ENCODE data around the gene DEFB131B. TPM values are rescaled to one million over a fixed set of nuclear protein-coding genes. Genes with fewer than 3 reads are reported as not detected.
"Not testable (repeated sequence)": the region's sequence is repeated elsewhere in the genome, so short reads cannot be mapped to it uniquely, and the experiment has no call there.

DEFB131B gene
- total RNA-seq, 2 donors from 2014 or later, result not detected

DNA sequence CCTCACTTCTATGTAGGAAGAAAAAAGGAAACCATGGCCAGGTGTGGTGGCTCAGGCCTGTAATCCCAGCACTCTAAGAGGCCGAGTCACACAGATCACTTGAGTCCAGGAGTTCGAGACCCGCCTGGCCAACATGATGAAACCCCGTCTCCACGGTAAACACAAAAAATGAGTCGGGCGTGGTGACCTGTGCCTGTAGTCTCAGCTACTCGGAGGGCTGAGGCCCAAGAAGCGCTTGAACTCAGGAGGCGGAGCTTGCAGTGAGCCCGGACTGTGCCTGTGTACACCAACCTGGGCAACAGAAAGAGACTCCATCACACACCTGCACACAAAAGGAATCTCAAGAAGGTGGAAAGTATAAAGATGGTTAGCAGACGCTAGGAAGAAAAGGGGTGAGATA is 17.7 kb downstream of the DEFB131B start:
- Histone ChIP-seq H3K4me3 (no peak overlapping the region), H3K27me3 (no peaks in the 10 kb centered on the region), H3K4me1 (no peaks in the 10 kb centered on the region), H3K27ac (no peak overlapping the region), H3K9me3 (no peaks in the 10 kb centered on the region), H3K36me3 (replicated peaks in 1 of 2; ENCODE audit: insufficient read depth in 1 of 2, low read depth in 2 of 2) (no peaks in the 10 kb centered on the region)
- TF ChIP-seq POLR2A (IDR thresholded peaks at IDR 0.05), result no peak
- TF ChIP-seq, protein P1, sequence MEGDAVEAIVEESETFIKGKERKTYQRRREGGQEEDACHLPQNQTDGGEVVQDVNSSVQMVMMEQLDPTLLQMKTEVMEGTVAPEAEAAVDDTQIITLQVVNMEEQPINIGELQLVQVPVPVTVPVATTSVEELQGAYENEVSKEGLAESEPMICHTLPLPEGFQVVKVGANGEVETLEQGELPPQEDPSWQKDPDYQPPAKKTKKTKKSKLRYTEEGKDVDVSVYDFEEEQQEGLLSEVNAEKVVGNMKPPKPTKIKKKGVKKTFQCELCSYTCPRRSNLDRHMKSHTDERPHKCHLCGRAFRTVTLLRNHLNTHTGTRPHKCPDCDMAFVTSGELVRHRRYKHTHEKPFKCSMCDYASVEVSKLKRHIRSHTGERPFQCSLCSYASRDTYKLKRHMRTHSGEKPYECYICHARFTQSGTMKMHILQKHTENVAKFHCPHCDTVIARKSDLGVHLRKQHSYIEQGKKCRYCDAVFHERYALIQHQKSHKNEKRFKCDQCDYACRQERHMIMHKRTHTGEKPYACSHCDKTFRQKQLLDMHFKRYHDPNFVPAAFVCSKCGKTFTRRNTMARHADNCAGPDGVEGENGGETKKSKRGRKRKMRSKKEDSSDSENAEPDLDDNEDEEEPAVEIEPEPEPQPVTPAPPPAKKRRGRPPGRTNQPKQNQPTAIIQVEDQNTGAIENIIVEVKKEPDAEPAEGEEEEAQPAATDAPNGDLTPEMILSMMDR (IDR thresholded peaks at IDR 0.05), result no peak
- intact Hi-C loops (cut with DNase I), result no loop called here
- 88 to 95% methylated on average over 12 of the region's 12 CpGs for WGBS, 2 donors
- DNase-seq, result no peak
- no peak for ATAC-seq

DNA sequence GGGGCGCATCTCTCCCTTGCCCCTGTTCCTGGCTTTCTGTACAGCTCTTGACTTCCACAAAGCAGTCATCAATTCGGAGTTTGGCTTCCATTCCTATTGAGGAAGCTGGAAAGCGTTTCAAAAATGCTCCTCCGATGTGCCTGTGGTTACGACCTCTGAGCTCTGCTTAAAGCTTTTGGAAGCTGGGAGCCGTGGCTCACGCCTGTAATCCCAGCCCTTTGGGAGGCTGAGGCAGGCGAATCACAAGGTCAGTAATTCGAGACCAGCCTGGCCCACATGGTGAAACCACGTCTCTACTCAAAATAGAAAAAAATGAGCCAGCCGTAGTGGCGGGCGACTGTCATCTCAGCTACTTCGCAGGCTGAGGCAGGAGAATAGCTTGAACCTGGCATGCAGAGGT is 22.9 kb downstream of the DEFB131B start:
- ATAC-seq; intact Hi-C loops (cut with DNase I); H3K4me1 ChIP-seq: not testable (repeated sequence)

DNA sequence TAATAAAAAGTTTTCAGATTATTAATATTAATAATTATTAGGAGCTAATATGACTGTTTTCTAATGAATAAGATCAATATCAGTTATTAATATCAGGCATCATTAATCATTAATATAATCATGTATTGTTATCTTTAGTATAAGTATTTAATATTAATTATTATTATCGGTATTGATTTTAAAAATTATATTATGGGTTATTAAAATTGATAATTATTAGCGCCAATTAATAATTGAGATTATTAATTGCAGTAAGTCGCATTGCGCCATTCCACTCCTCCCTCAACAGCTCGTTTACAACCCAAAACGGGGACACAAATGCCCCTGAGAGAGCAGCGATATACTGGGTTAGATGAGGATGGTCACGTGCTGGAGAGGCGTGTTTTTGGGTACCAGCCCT is 30.0 kb downstream of the DEFB131B start:
- intact Hi-C loops (cut with DNase I), result no loop called here
- no peak for TF ChIP-seq POLR2A (IDR thresholded peaks at IDR 0.05)
- H3K36me3 ChIP-seq (replicated peaks in 1 of 2; ENCODE audit: insufficient read depth in 1 of 2, low read depth in 2 of 2), result no peaks in the 10 kb centered on the region
- H3K4me3 ChIP-seq, result no peak overlapping the region
- DNase-seq (no peak), ATAC-seq (no peak)
- no peaks in the 10 kb centered on the region for H3K27me3 ChIP-seq
- no peak overlapping the region for H3K27ac ChIP-seq
- WGBS, 2 donors, result 80 to 85% methylated on average over 9 of the region's 9 CpGs
- H3K9me3 ChIP-seq, result no peaks in the 10 kb centered on the region
- H3K4me1 ChIP-seq, result no peaks in the 10 kb centered on the region

More for the DNA sequence above, 22.9 kb downstream of the DEFB131B start:
- not testable (repeated sequence) for H3K36me3 ChIP-seq (replicated peaks in 1 of 2; ENCODE audit: insufficient read depth in 1 of 2, low read depth in 2 of 2); H3K9me3 ChIP-seq; H3K27me3 ChIP-seq; H3K27ac ChIP-seq; H3K4me3 ChIP-seq
- 88 to 90% methylated on average over 14 of the region's 14 CpGs for WGBS, 2 donors
- DNase-seq, result peak in 1 of 4 donors; percentile 22

DNA sequence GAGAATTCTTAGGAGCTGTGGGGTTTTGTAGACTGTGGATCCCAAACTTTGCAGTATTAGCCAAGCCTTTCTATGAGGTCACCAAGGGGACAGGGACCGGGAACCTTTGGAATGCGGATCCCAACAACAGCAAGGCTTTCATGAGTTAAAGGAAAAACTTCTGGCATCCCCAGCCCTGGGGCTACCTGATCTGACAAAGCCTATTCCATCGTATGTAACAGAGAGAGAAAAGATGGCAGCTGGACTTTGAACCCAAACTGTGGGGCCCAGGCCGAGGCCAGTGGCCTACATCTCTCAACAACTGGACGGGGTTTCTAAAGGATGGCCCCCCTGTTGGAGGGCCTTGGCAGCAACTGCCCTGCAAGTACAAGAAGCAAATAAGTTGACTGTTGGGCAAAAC is 32.5 kb downstream of the DEFB131B start:
- H3K4me3 ChIP-seq; H3K27me3 ChIP-seq; H3K4me1 ChIP-seq; ATAC-seq; DNase-seq; intact Hi-C loops (cut with DNase I); H3K9me3 ChIP-seq; H3K27ac ChIP-seq: not testable (repeated sequence)
- 82 to 94% methylated on average over 5 of the region's 5 CpGs for WGBS, 2 donors
- H3K36me3 ChIP-seq (replicated peaks in 1 of 2; ENCODE audit: insufficient read depth in 1 of 2, low read depth in 2 of 2), result peaks cover 0 to 10% of the 10 kb centered on the region in 2 donors

DNA sequence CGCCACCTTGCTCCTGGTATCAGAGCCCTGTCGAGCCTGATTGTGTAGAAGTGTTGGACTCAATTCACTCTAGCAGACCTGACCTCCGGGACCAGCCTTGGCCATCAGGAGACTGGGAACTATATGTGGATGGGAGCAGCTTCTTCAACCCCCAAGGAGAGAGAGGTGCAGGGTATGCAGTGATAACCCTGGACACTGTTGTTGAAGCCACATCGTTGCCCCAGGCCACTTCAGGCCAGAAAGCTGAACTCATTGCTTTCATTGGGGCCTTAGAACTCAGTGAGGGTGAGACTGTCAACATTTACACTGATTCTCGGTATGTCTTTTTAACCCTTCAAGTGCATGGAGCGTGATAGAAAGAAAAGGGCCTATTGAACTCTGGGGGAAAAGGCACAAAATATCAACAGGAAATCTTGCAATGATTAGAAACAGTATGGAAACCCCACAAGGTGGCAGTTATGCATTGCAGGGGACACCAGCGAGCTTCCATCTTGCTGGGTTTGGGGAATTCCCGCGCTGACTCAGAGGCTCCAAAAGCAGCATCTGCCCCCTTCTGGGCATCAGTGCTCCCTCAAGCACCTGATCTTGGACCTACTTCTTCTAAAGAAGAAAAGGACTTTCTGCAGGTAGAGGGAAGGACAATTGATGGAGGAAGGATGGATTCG is 33.2 kb downstream of the DEFB131B start:
- H3K36me3 ChIP-seq (replicated peaks in 1 of 2; ENCODE audit: insufficient read depth in 1 of 2, low read depth in 2 of 2), result peaks cover 0 to 14% of the 10 kb centered on the region in 2 donors
- H3K4me1 ChIP-seq; H3K27me3 ChIP-seq; H3K27ac ChIP-seq; DNase-seq; H3K4me3 ChIP-seq; intact Hi-C loops (cut with DNase I); ATAC-seq; H3K9me3 ChIP-seq: not testable (repeated sequence)
- 82 to 85% methylated on average over 10 of the region's 10 CpGs for WGBS, 2 donors

DNA sequence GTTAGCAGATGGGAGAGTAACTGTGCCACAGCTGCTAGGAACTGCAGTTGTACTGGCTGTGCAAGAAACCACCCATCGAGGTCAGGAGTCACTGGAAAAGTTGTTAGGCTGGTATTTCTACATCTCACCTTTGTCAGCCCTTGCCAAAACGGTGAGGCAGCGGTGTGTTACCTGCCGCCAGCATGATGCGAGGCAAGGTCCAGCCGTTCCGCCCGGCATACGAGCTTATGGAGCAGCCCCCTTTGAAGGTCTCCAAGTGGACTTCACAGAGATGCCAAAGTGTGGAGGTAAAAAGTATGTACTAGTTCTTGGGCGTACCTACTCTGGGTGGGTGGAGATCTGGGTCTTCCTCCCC is 33.7 kb downstream of the DEFB131B start:
- H3K27me3 ChIP-seq; ATAC-seq; intact Hi-C loops (cut with DNase I); H3K4me3 ChIP-seq; H3K9me3 ChIP-seq; H3K27ac ChIP-seq; H3K4me1 ChIP-seq: not testable (repeated sequence)
- 71 to 75% methylated on average over 2 to 10 of the region's 10 CpGs for WGBS, 2 donors
- H3K36me3 ChIP-seq (replicated peaks in 1 of 2; ENCODE audit: insufficient read depth in 1 of 2, low read depth in 2 of 2), result peaks cover 0 to 14% of the 10 kb centered on the region in 2 donors
- DNase-seq, result peak in 1 of 4 donors; percentile 32

DNA sequence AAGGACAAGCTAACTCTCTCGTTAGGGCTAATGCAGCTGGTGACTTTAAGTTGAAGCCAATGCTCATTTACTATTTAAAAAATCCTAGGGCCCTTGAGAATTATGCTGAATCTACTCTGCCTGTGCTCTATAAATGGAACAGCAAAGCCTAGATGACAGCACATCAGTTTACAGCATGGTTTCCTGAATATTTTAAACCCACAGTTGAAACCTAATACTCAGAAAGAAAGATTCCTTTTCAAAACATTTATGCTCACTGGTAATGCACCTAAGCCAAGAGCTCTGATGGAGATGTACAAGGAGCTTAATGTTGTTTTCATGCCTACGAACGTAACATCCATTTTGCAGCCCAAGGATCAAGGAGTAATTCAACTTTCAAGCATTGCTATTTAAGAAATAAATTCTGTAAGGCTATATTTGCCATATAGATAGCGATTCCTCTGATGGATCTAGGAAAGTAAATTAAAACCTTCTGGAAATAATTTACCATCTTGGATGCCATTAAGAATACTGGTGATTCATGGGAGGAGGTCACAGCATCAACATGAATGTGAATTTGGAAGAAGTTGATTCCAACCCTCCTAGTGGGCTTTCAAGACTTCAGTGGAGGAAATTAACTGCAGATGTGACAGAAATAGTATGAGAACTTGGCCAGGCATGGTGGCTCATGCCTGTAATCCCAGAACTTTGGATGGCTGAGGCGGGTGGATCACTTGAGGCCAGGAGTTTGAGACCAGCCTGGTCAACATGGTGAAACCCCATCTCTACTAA is 35.7 kb downstream of the DEFB131B start:
- TF ChIP-seq, protein P1 (IDR thresholded peaks at IDR 0.05), result no peak
- TF ChIP-seq POLR2A (IDR thresholded peaks at IDR 0.05), result no peak
- H3K27ac ChIP-seq, result no peak overlapping the region
- H3K9me3 ChIP-seq, result no peaks in the 10 kb centered on the region
- H3K27me3 ChIP-seq, result no peaks in the 10 kb centered on the region
- DNase-seq (no peak), ATAC-seq (no peak)
- 92 to 95% methylated on average over 5 of the region's 5 CpGs for WGBS, 2 donors
- H3K4me3 ChIP-seq, result no peak overlapping the region
- no peaks in the 10 kb centered on the region for H3K4me1 ChIP-seq
- H3K36me3 ChIP-seq (replicated peaks in 1 of 2; ENCODE audit: insufficient read depth in 1 of 2, low read depth in 2 of 2), result peaks cover 5 to 14% of the 10 kb centered on the region in 2 donors
- intact Hi-C loops (cut with DNase I), result no loop called here
